H9 (cell line): ENCODE measurements around the gene MSI2. TPM values are rescaled to one million over a fixed set of nuclear protein-coding genes. Genes with fewer than 3 reads are reported as not detected.

Source experiments
- DNase-seq: peaks from one replicate; pipeline ENCODE4 v3.0.0-alpha.2; 2017
- H2AFZ ChIP-seq: one replicate; pipeline ENCODE4 v1.6.1; 2013; ENCODE audit warnings: mild to moderate bottlenecking, low read length, control low read depth, moderate library complexity
- H2AK5ac ChIP-seq: 2 replicates; pipeline ENCODE4 v1.6.1; 2013; ENCODE audit warnings: low read length, control low read depth, mixed read lengths; ENCODE audit not compliant: insufficient read length
- H2BK120ac ChIP-seq: one replicate; pipeline ENCODE4 v1.6.1; 2013; ENCODE audit warnings: low read depth, mild to moderate bottlenecking, low read length, control low read depth, inconsistent platforms; ENCODE audit not compliant: poor library complexity, severe bottlenecking
- H2BK12ac ChIP-seq: 2 replicates; pipeline ENCODE4 v1.6.1; 2013; ENCODE audit warnings: low read length, control low read depth, mixed read lengths, low read depth; ENCODE audit not compliant: insufficient read length
- H2BK15ac ChIP-seq: 2 replicates; pipeline ENCODE4 v1.6.1; 2013; ENCODE audit warnings: low read depth, low read length, control low read depth
- H2BK20ac ChIP-seq: one replicate; pipeline ENCODE4 v1.6.1; 2013; ENCODE audit warnings: low read depth, mild to moderate bottlenecking, low read length, control low read depth, inconsistent platforms; ENCODE audit not compliant: poor library complexity, severe bottlenecking
- H2BK5ac ChIP-seq: 2 replicates; pipeline ENCODE4 v1.6.1; 2013; ENCODE audit warnings: low read length, control low read depth, mixed read lengths; ENCODE audit not compliant: insufficient read length
- H3K14ac ChIP-seq: 2 replicates; pipeline ENCODE4 v1.6.1; 2013; ENCODE audit warnings: low read length, control low read depth; ENCODE audit not compliant: insufficient read depth
- H3K18ac ChIP-seq: 2 replicates; pipeline ENCODE4 v1.6.1; 2013; ENCODE audit warnings: low read depth, mild to moderate bottlenecking, mixed read lengths, low read length, control low read depth; ENCODE audit not compliant: insufficient read length
- H3K23ac ChIP-seq: 2 replicates; pipeline ENCODE4 v1.6.1; 2013; ENCODE audit warnings: low read length, control low read depth, mixed read lengths, low read depth; ENCODE audit not compliant: insufficient read length
- H3K23me2 ChIP-seq: 2 replicates; pipeline ENCODE4 v1.6.1; 2013; ENCODE audit warnings: low read depth, mild to moderate bottlenecking, mixed read lengths, low read length, control low read depth; ENCODE audit not compliant: insufficient read length, poor library complexity, severe bottlenecking
- H3K27ac ChIP-seq: 2 replicates; pipeline ENCODE4 v1.5.1; 2013; ENCODE audit warnings: low read length, control low read depth, mixed read lengths, low read depth; ENCODE audit not compliant: insufficient read length
- H3K27me3 ChIP-seq: 2 replicates; pipeline ENCODE4 v1.6.1; 2013; ENCODE audit warnings: low read length, control low read depth, inconsistent platforms; ENCODE audit not compliant: insufficient read depth
- H3K4ac ChIP-seq: 2 replicates; pipeline ENCODE4 v1.6.1; 2013; ENCODE audit warnings: low read depth, mild to moderate bottlenecking, control low read depth, inconsistent platforms, low read length, moderate library complexity
- H3K4me1 ChIP-seq: 2 replicates; pipeline ENCODE4 v1.6.1; 2013; ENCODE audit warnings: low read length, control low read depth, inconsistent platforms; ENCODE audit not compliant: insufficient read depth
- H3K4me2 ChIP-seq: 2 replicates; pipeline ENCODE4 v1.6.1; 2013; ENCODE audit warnings: low read length, control low read depth, mixed read lengths; ENCODE audit not compliant: insufficient read length, insufficient read depth
- H3K56ac ChIP-seq: 2 replicates; pipeline ENCODE4 v1.6.1; 2013; ENCODE audit warnings: low read depth, mild to moderate bottlenecking, mixed read lengths, low read length, control low read depth; ENCODE audit not compliant: insufficient read length
- H3K79me1 ChIP-seq: 2 replicates; pipeline ENCODE4 v1.6.1; 2013; ENCODE audit warnings: low read depth, mild to moderate bottlenecking, moderate library complexity, low read length, control low read depth, inconsistent platforms; ENCODE audit not compliant: insufficient read depth, poor library complexity, severe bottlenecking
- H3K79me2 ChIP-seq: 2 replicates; pipeline ENCODE4 v1.6.1; 2013; ENCODE audit warnings: low read length, control low read depth, inconsistent platforms; ENCODE audit not compliant: insufficient read depth
- H3K9ac ChIP-seq: 2 replicates; pipeline ENCODE4 v1.6.1; 2013; ENCODE audit warnings: low read length, control low read depth, mixed read lengths; ENCODE audit not compliant: insufficient read length; ENCODE audit errors: extremely low read depth
- H3K9me3 ChIP-seq: one replicate; pipeline ENCODE4 v1.6.1; 2013; ENCODE audit warnings: low read depth, low read length, inconsistent platforms; ENCODE audit not compliant: control insufficient read depth
- H3T11ph ChIP-seq: one replicate; pipeline ENCODE4 v1.6.1; 2013; ENCODE audit warnings: mild to moderate bottlenecking, low read length, control low read depth, inconsistent platforms
- H4K20me1 ChIP-seq: one replicate; pipeline ENCODE4 v1.6.1; 2013; ENCODE audit not compliant: control insufficient read depth, insufficient read length, insufficient read depth
- H4K5ac ChIP-seq: 2 replicates; pipeline ENCODE4 v1.6.1; 2013; ENCODE audit warnings: low read depth, mild to moderate bottlenecking, mixed read lengths, low read length, control low read depth; ENCODE audit not compliant: insufficient read length
- H4K8ac ChIP-seq: replicated peaks from 2 replicates; pipeline ENCODE4 v1.6.1; 2013; ENCODE audit warnings: low read length, control low read depth, mixed read lengths, low read depth; ENCODE audit not compliant: insufficient read length
- H4K91ac ChIP-seq: 2 replicates; pipeline ENCODE4 v1.6.1; 2013; ENCODE audit warnings: low read depth, mild to moderate bottlenecking, moderate library complexity, mixed read lengths, low read length, control low read depth; ENCODE audit not compliant: insufficient read length
- H3K27ac Mint-ChIP-seq, 3 experiments: 2 replicates in 2 of 3; 3 replicates in 1 of 3; pipeline ENCODE4 v1.8.0; 2020 to 2021; ENCODE audit warnings: mixed read lengths in 3 of 3, mild to moderate bottlenecking in 1 of 3, moderate library complexity in 1 of 3
- H3K27me3 Mint-ChIP-seq: 2 replicates; pipeline ENCODE4 v1.8.0; 2021; ENCODE audit warnings: low read depth, mild to moderate bottlenecking, moderate library complexity, mixed read lengths
- H3K36me3 Mint-ChIP-seq, 3 experiments: 2 replicates in 2 of 3; 3 replicates in 1 of 3; pipeline ENCODE4 v1.8.0; 2020 to 2021; ENCODE audit warnings: low read depth in 3 of 3, mixed read lengths in 3 of 3; ENCODE audit not compliant: insufficient read depth in 1 of 3
- H3K4me1 Mint-ChIP-seq, 2 experiments: 2 replicates each; pipeline ENCODE4 v1.8.0; 2020; ENCODE audit warnings: mixed read lengths in 2 of 2
- H3K4me3 Mint-ChIP-seq, 2 experiments: 2 replicates in 1 of 2; 3 replicates in 1 of 2; pipeline ENCODE4 v1.8.0; 2020 to 2021; ENCODE audit warnings: mild to moderate bottlenecking in 2 of 2, mixed read lengths in 2 of 2, moderate library complexity in 1 of 2
- H3K9me3 Mint-ChIP-seq, 2 experiments: 2 replicates in 1 of 2; 3 replicates in 1 of 2; pipeline ENCODE4 v1.8.0; 2020; ENCODE audit warnings: mild to moderate bottlenecking in 2 of 2, mixed read lengths in 2 of 2, moderate library complexity in 1 of 2
- WGBS: extraction: QIAGEN DNeasy Blood & Tissue Kit; methylation state at CpG from one replicate; pipeline ENCODE4 v1.1.7; 2013; ENCODE audit warnings: missing lambda C conversion rate, low lambda C conversion rate, mixed read lengths; ENCODE audit not compliant: insufficient read length; ENCODE audit errors: extremely low coverage; 5-methylcytosine and 5-hydroxymethylcytosine counted together
- total RNA-seq: library from RNA; stranded (reverse); gene quantifications from 2 replicates; pipeline ENCODE4 v1.2.1, GENCODE V29; 2021
- TF ChIP-seq, protein P1 (sequence below): fragments of 200-600 bp; sonication (generic); conservative IDR thresholded peaks from 3 replicates; pipeline ENCODE4 v1.8.0; 2021; ENCODE audit warnings: antibody characterized with exemption, mild to moderate bottlenecking

MSI2 gene
- total RNA-seq, 1 experiment from 2014 or later, result 98.5 TPM

DNA sequence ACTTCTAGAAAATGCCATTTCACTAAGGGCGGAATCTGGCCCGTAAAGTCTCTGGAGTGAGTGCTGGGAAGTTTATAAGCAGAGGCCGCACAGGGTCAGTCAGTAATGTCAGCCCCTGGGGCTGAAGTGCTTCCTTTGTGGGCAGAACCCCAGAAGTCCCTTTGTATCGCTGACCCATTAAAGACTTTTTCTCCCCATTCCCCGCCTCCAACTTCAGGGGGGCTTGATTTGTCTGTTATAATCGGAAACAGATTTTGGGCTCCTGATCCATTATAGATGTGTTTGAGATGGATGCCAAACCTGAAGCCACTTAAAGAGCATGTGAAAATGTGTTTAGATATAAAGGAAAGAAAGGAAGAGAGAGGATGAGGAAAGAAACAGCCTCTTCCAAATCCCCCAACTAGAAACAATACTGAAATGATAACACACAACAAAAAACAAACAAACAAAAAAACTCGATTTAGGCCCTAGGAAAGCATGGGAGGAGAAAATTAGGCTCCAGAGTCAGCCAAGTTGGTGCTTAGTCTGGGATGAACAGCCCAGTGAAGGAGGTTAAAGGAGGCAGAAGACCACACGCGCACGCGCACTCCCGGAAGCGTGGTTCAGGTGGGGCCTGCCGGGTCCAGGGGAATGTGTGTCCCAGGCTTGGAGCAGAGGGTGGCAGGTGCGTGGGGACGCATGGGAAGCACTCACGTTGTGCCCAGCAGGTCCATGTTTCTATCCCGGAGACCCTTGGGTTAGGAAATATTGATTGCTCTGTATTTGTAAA lies 27.1 kb downstream of the MSI2 start:
- Histone ChIP-seq H2AK5ac (no peak overlapping the region), H4K91ac (no peak overlapping the region), H3K18ac (no peak overlapping the region), H3K56ac (no peak overlapping the region), H2BK12ac (no peak overlapping the region), H3T11ph (no peak overlapping the region), H3K27me3 (no peaks in the 10 kb centered on the region), H3K9me3 (no peaks in the 10 kb centered on the region), H2BK120ac (no peak overlapping the region), H3K27ac (no peak overlapping the region), H3K9ac (no peak overlapping the region), H3K79me1 (peaks cover 4% of the 10 kb centered on the region), H4K8ac (no peak overlapping the region), H3K14ac (no peak overlapping the region), H2BK15ac (no peak overlapping the region), H3K79me2 (no peaks in the 10 kb centered on the region), H3K23ac (no peak overlapping the region), H2AFZ (no peak overlapping the region), H2BK20ac (no peak overlapping the region), H3K4me2 (no peak overlapping the region), H3K4me1 (peaks cover 9% of the 10 kb centered on the region; the same call in 1 of the 2 replicates), H4K20me1 (no peaks in the 10 kb centered on the region), H4K5ac (no peak overlapping the region), H3K4ac (no peak overlapping the region), H3K23me2 (no peaks in the 10 kb centered on the region), H2BK5ac (no peak overlapping the region)
- no peak overlapping the region for H3K4me3 Mint-ChIP-seq
- H3K36me3 Mint-ChIP-seq, result peaks cover 3 to 26% (median 19%) of the 10 kb centered on the region in 3 experiments; a peak in 5 of 7 replicates
- DNase-seq, result no peak
- H3K4me1 Mint-ChIP-seq, result peaks cover 66 to 90% of the 10 kb centered on the region in 2 experiments
- no peaks in the 10 kb centered on the region for H3K9me3 Mint-ChIP-seq
- TF ChIP-seq, protein P1, sequence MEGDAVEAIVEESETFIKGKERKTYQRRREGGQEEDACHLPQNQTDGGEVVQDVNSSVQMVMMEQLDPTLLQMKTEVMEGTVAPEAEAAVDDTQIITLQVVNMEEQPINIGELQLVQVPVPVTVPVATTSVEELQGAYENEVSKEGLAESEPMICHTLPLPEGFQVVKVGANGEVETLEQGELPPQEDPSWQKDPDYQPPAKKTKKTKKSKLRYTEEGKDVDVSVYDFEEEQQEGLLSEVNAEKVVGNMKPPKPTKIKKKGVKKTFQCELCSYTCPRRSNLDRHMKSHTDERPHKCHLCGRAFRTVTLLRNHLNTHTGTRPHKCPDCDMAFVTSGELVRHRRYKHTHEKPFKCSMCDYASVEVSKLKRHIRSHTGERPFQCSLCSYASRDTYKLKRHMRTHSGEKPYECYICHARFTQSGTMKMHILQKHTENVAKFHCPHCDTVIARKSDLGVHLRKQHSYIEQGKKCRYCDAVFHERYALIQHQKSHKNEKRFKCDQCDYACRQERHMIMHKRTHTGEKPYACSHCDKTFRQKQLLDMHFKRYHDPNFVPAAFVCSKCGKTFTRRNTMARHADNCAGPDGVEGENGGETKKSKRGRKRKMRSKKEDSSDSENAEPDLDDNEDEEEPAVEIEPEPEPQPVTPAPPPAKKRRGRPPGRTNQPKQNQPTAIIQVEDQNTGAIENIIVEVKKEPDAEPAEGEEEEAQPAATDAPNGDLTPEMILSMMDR, result no peak
- no peaks in the 10 kb centered on the region for H3K27me3 Mint-ChIP-seq
- WGBS, result no CpG with 5 or more reads among the region's 18 CpGs
- peak overlapping the region; percentile 14 to 59 (median 35); a peak in 2 of 7 replicates for H3K27ac Mint-ChIP-seq
